Spleen (tissue), 7 donors: Measurements from ENCODE around the gene FBLN5.

Experiments
- POLR2A ChIP-seq, 3 donors: fragments of 450-650 bp; IDR thresholded peaks; one replicate each; pipeline ENCODE4 v1.5.1; 2017; ENCODE audit warnings: antibody characterized with exemption in 3 of 3, mild to moderate bottlenecking in 1 of 3
- TF ChIP-seq, protein P1 (sequence below), 11 experiments: fragments of 200-600 bp in 7 of 11; fragments of 450-650 bp in 4 of 11; sonication (generic) in 4 of 11; IDR thresholded peaks in 8 of 11; conservative IDR thresholded peaks in 3 of 11; 1 replicate in 7 of 11; 2 replicates in 4 of 11; pipeline versions ENCODE4 v1.4.0 to v1.8.0; 2016 to 2021; ENCODE audit warnings: antibody characterized with exemption in 11 of 11, inconsistent platforms in 4 of 11, mild to moderate bottlenecking in 1 of 11
- donor health status: DM: no; HTN: no; CAD: no; lungs with moderate emphysema.
- donor health status: DM: no; HTN: no; CAD: no.
- donor health status: DM: no; HTN: no; CAD: no.

DNA sequence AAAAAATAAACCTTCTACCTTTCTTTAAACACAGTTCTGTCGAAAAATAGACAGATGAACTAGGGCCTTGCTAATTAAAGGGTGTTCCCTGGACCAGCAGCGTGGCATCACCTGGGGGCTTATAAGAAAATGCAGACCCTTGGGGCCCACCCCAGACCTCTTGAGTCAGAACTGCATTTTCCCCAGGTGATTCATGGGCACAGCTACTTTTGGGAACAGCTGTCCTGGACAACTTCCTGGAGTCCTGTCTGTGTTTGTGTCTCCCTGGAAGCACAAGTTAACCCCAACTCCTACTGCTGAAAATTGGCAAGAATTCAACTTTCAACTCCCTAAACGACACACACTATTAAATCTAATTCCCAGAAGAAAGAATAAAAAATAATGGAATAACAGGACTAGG lies 17.8 kb downstream of the FBLN5 start:
- TF ChIP-seq, protein P1, sequence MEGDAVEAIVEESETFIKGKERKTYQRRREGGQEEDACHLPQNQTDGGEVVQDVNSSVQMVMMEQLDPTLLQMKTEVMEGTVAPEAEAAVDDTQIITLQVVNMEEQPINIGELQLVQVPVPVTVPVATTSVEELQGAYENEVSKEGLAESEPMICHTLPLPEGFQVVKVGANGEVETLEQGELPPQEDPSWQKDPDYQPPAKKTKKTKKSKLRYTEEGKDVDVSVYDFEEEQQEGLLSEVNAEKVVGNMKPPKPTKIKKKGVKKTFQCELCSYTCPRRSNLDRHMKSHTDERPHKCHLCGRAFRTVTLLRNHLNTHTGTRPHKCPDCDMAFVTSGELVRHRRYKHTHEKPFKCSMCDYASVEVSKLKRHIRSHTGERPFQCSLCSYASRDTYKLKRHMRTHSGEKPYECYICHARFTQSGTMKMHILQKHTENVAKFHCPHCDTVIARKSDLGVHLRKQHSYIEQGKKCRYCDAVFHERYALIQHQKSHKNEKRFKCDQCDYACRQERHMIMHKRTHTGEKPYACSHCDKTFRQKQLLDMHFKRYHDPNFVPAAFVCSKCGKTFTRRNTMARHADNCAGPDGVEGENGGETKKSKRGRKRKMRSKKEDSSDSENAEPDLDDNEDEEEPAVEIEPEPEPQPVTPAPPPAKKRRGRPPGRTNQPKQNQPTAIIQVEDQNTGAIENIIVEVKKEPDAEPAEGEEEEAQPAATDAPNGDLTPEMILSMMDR (IDR thresholded peaks at IDR 0.05 in 8 of 11, conservative IDR thresholded peaks at IDR 0.05 in 3 of 11): no peak
- TF ChIP-seq POLR2A (IDR thresholded peaks at IDR 0.05): no peak
